HG02610 (cell line): ENCODE data around the gene ABCA13.

Source experiments
- ATAC-seq: cut with Tn5 transposase; IDR thresholded peaks from one replicate; pipeline ENCODE4 v1.9.1; 2021; ENCODE audit warnings: mild to moderate bottlenecking, moderate library complexity; ENCODE audit not compliant: unreplicated experiment

Gene ABCA13

GRCh38 chr7:48505466-48505865 is 334.2 kb downstream of the ABCA13 start:
- ATAC-seq: no peak

GRCh38 chr7:48506569-48506968 is 335.3 kb downstream of the ABCA13 start:
- ATAC-seq: no peak

DNA sequence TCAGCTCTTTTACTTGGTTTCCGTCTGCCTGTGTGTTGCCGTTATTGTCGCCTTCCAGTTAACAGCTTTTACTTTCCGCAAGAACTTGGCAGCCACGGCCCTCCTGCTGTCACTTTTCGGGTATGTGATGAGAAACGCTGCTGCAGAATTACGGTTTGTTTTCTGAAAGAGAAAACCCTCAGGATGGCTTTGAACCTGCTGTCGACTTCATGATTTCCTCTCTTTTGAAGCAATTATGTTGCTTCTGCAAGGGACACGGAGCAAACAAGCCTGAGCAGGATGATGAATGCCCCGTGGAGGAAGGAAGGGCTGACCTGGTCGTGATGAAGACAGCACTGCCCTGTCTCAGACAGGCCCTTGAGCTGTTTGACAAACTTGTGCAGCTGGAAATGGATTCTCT is 339.8 kb downstream of the ABCA13 start:
- ATAC-seq: no peak

DNA sequence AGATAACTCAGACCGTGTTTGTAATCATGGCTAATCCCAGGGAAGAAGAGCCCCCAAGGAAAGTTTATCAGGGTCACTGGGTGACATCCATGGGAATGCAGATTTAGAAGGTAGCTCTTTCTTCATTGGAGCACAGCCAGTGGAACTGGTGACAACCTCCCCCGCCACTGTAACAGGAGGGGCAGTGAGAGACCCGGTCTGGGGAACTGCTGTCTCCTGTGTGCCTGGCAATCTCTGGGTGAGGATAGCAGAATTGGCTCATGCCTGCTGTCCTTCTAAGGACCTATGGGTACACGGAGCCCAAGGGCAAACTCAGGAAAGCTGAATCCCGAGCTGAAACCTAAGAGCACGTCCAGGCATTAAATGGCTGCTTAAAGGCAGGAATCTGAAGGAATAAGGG is 341.6 kb downstream of the ABCA13 start:
- ATAC-seq: no peak

GRCh38 chr7:48515171-48515570 is 343.9 kb downstream of the ABCA13 start:
- no peak for ATAC-seq

DNA sequence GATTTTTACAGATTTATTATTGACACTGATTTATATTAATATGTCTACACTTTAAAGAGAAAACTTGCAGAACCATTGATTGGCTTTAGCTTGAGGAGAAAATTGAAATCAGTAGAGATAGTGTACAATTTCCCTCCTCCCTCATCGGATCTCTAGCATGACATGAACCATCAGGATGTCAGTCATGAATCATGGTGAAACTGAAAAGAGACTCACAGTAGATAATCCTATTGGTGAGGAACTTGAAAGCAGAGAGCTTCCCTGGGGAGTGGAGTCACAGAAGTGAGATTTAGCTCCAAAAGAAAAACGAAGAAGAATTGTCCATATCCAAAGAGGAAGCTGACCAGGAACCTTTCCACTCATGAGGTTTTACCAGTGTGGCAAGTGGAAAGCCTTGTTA is 346.8 kb downstream of the ABCA13 start:
- ATAC-seq: no peak

GRCh38 chr7:48522692-48523091 is 351.4 kb downstream of the ABCA13 start:
- ATAC-seq: no peak

GRCh38 chr7:48525736-48526732 is 354.8 kb downstream of the ABCA13 start:
- ATAC-seq: no peak

DNA sequence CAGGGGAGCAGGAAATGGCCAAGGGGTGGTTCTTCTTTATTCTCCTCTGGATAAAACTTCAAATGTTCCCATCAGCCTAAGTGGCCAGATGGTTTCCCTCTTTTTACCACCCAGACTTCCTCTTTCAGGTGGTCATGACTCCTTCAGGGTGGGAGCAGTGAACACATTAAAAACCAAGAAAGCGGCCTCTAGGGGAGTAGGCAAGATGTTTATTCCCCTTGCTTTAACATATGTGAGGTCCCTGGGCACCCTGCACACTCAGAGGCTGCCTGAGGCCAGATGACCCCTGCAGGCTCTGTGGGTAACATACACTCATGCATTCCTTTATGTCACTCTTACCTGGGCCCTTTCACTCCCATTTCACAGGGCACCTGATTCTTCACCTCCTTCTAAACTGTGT is 357.4 kb downstream of the ABCA13 start:
- no peak for ATAC-seq

DNA sequence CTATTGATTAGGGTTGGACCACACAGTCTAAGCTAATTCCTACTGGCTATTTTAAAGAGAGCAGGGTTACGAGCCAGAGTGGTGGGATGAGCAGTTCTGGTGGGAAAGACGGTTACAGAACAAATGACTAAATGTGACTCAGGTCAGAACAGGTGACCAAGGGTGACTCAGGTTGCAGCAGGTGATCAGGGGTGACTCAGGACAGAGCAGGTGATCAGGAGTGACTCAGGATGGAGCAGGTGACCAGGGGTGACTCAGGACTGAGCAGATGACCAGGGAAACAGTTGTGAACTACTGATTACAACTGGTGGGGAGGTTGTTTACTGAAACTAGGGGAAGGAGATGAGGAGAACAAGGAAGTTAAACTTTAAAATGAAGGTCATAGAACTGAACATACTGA is 366.3 kb downstream of the ABCA13 start:
- ATAC-seq: no peak

- ATAC-seq: no peak
Measured at GRCh38 chr7:48540746-48541145, 369.5 kb downstream of the ABCA13 start.

DNA sequence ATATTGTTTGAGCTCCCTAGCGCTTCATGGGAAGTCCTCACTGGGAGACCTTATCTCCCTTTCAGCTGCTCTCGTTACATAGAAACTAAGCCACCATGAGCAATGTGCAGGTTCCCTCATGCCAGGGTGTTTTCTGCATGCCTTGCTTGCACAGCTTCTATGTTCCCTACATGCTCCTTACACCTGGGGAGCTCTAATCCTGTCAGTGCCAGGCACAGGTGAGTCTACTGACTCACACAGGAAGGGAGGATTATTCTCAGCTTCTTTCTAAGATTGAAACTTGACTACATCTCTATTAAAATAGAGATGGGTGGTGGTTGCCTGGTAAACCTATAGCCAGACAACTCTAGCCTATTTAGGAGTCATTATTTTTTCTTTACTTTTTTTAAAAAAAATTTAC is 377.4 kb downstream of the ABCA13 start:
- ATAC-seq: no peak

DNA sequence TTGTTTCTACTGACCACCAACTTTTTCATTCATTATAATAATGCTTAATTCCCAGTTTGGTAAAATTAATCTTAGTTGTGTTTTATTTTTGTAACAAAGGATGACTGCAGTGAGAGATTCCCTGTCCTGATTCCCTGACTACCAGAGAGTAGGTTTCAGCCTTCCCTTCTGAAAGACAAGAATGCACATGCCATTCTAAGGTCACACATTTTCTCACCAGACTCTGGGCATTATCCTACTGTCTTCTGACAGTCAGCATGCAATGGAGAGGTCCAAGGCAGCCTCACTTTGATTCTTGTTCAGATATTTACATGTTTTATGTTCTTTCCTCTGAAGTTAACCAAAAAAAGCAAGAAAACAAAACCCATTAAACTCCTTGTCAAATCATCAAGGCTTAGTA is 380.4 kb downstream of the ABCA13 start:
- no peak for ATAC-seq

DNA sequence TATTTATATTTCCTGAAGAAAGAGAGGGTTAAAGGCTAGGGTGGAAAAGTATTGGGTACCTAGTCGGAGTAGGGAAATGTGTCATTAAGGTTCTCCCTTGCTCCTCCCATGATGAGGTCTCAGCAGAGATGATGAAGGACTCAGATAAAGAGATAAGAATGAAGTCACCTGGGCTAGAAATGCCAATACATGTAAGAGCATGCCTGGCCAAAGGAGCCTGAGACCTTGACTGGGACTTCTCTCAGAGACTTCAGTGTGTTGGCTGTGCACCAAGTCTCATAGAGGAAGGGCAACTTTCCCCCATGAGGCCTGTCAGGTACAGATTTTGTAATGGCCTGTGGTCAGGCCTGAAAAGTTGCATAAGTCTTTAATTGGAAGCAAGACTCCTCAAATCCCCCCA is 392.1 kb downstream of the ABCA13 start:
- ATAC-seq: no peak

DNA sequence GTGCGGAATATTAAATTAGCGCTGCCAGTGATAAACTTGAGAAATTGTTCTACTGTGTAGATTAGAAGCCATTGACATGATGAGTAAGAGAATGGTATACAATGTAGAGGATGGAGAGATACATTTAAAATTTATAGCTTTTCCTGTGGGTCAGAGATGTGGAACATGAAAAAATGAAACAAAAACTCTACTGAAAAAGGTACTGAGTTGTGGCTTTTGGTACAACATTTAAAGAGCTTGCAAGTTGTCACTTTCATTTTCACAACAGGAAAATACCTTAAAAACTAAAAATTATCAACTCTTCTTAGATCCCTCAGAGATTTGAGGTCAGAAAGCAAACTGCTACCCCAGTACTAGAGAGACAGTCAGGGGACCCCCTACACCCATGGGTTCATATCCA is 404.3 kb downstream of the ABCA13 start:
- no peak for ATAC-seq

DNA sequence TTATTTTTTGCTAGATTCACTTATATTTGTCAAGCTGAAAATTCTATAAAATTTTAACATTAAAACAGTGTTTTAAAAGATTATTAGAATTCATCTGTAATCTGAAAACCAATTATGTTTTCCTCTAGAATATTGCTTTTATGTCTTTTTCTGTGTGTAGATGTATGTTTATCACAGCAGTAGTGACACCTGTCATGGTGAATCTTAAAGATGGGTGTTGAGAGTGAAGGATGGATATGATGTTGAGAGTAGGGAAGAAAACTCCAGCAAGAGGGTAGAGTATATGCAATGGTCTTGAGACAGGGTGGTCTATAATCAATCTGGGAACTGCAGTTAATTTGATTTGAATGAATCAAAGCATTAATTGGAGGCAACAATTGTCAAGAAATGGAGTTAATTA is 416.2 kb downstream of the ABCA13 start:
- no peak for ATAC-seq

DNA sequence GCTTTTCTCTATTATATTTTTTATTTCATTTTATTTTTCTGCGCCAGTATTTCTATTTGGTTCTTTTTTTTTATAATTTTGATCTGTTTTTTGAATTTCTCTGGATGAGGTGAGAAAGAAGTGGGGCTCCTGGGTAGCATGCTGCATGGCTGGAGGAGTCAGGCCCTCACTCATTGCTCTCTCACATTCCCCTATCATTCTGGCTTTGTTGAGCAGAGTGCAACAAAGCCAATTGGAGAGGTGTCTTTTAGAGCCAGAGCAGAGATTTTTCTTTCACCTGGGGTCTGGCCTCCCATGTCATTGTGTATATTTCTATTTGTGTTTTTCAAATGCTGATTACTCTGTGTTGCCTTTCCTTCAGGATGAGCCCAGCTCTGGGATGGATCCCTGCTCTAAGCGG is 423.1 kb downstream of the ABCA13 start:
- ATAC-seq: no peak

- no peak for ATAC-seq
Measured at GRCh38 chr7:48595756-48596155, 424.5 kb downstream of the ABCA13 start.

DNA sequence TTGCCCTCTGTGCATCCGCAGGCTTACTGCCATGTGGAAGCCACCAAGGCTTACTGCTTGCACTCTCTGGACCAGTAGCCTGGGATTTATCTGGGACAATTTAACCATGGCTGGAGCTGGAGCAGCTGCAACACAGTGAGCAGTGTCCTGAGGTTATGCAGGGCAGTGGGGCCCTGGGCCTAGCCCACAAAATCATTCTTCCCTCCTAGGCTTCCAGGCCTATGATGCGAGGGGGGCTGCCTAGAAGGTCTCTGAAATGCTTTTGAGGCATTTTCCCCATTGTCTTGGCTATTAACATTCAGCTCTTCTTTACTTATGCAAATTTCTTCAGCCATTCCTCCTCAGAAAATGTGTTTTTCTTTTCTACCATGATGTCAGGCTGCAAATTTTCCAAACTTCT is 439.4 kb downstream of the ABCA13 start:
- no peak for ATAC-seq

GRCh38 chr7:48611993-48612392 is 440.7 kb downstream of the ABCA13 start:
- no peak for ATAC-seq

DNA sequence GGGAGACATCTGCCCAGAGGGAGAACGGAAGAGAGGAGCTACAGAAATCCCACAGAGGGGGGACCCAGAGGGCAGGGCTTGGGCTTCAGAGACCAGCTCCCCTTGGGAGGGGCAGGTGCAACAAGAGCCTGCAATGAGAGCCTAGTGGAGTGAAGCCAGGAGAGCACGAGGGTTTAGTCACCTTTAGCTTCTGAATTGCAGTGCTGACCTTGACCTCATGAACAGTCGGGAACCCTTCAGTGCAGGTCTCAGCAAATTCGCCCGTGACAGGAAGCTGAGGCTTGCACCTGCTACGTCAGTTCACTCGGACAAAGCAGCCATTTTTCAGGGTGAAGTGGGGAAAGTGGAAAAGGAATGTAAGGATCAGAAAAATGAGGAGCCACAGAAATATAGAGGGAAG is 446.2 kb downstream of the ABCA13 start:
- no peak for ATAC-seq

DNA sequence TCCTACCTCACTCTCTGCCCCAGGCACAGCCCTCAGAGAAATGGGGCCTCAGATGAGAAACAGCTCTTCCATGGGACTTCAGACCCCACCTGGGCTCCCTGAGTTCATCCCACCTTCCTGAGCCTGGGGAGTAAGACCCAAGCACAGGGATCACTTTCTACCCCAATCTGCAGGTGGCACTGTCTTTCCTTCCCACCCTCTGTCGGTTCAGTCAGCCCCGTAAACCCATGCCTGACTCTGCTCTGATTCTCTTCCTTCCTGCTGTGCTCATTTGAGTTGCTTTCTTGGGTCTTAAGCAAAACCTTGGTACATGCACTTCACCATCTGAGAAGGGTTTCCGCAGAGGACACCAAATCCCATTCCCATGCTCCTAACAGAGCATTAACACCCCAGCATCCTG is 446.7 kb downstream of the ABCA13 start:
- ATAC-seq: no peak

GRCh38 chr7:48621076-48621475 is 449.8 kb downstream of the ABCA13 start:
- no peak for ATAC-seq
